Activated T-helper 17 cell treated with anti-CD3 and anti-CD28 coated beads, Interleukin-2, amount 50 U/mL, for 72 hours (primary cell): ENCODE results near the gene ARPP21. TPM values are rescaled to one million over a fixed set of nuclear protein-coding genes. Genes with fewer than 3 reads are reported as not detected.

ENCODE experiments used
- ATAC-seq: fragments of 150-1000 bp; cut with Tn5 transposase; replicated peaks from 2 replicates; pipeline ENCODE4 v1.10.0; 2021; ENCODE audit warnings: mild to moderate bottlenecking, moderate library complexity
- H3K27ac Mint-ChIP-seq: one replicate; pipeline ENCODE4 v1.8.0; 2022; ENCODE audit warnings: mixed read lengths
- H3K27me3 Mint-ChIP-seq: one replicate; pipeline ENCODE4 v1.8.0; 2022; ENCODE audit warnings: mixed read lengths
- H3K36me3 Mint-ChIP-seq: one replicate; pipeline ENCODE4 v1.8.0; 2022; ENCODE audit warnings: low read depth, mild to moderate bottlenecking, mixed read lengths
- H3K4me1 Mint-ChIP-seq: one replicate; pipeline ENCODE4 v1.8.0; 2022; ENCODE audit warnings: mixed read lengths
- H3K4me3 Mint-ChIP-seq: one replicate; pipeline ENCODE4 v1.8.0; 2022; ENCODE audit warnings: mild to moderate bottlenecking, mixed read lengths
- H3K9me3 Mint-ChIP-seq: one replicate; pipeline ENCODE4 v1.8.0; 2022; ENCODE audit warnings: mixed read lengths
- total RNA-seq, 2 donors: library from RNA; stranded (reverse); gene quantifications; one replicate each; pipeline ENCODE4 v1.2.3, GENCODE V29; 2022

Gene ARPP21
- total RNA-seq, 2 donors from 2014 or later: not detected

DNA sequence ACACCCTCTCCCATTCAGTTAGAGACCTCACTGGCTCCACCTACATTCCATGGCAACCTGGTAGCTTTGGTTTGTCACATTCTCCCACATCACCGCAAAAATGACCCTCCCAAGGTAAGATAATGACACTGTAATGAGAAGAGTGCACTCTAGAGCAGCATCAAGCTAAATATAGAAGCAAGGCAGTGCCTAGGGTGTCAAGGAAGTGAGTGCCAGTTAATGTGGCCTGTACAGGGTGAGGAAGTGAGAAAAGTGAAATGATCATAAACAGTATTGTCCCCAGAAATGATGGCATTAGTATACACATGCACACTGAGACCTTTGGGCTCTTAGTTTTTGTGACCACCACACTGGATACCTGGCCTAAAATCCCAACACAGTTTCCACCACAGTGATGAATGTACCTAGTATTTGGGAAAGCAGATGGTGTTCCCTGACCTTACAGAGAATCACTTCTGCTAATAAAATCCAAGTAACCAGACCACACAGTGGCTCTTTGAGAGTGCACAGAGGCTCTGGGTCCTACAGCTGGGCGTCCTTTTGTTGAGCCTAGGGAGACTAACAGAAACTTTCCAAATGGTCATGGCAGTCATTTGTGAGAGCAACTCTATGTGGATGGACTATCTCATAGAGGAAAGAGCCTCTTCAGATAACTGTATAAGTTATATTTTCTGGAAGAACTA, 106.6 kb downstream of the ARPP21 start:
- Mint-ChIP-seq H3K27me3 (no peaks in the 10 kb centered on the region), H3K27ac (no peak overlapping the region), H3K9me3 (no peaks in the 10 kb centered on the region), H3K4me1 (no peaks in the 10 kb centered on the region), H3K36me3 (no peaks in the 10 kb centered on the region), H3K4me3 (no peak overlapping the region)
- ATAC-seq: no peak

DNA sequence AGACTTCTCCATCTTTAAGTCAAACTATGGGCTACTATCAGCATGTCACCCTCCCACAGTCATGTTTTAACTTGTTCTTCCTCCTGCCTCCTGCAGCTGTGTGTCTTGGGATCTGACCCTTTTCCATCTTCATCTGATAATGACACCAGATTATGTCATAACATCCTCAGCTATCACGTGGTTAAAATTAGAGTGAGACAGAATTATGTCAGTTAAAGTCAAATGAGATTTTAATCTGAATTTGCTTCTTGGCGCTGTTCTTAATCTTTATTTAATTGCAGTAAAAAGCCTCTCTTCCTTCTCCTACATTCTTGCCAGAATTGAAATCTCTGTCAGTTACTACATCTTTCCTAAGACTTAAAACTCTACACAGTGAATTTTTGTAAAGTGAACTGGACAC, 107.2 kb downstream of the ARPP21 start:
- no peak for ATAC-seq
- no peak overlapping the region for H3K4me3 Mint-ChIP-seq
- no peaks in the 10 kb centered on the region for H3K36me3 Mint-ChIP-seq
- H3K4me1 Mint-ChIP-seq: no peaks in the 10 kb centered on the region
- H3K27ac Mint-ChIP-seq: no peak overlapping the region
- no peaks in the 10 kb centered on the region for H3K27me3 Mint-ChIP-seq
- H3K9me3 Mint-ChIP-seq: no peaks in the 10 kb centered on the region

DNA sequence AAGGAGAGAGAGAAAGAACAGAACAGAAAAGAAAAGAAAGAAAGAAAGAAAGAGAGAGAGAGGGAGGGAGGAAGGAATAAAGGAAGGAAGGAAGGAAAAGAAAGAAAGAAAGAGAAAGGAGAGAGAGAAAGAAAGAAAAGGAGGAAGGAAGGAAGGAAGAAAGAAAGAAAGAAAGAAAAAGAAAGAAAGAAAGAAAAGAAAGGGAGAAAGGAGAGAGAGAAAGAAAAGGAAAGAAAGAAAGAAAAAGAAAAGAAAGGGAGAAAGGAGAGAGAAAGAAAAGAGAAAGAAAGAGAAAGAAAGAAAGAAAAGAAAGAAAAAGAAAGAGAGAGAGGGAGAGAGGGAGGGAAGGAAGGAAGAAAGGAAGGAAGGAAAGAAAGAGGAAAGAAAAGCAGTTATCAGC, 108.8 kb downstream of the ARPP21 start:
- Mint-ChIP-seq H3K4me3 (no peak overlapping the region), H3K36me3 (no peaks in the 10 kb centered on the region), H3K27ac (no peak overlapping the region), H3K4me1 (no peaks in the 10 kb centered on the region), H3K9me3 (no peaks in the 10 kb centered on the region), H3K27me3 (no peaks in the 10 kb centered on the region)
- ATAC-seq: no peak

DNA sequence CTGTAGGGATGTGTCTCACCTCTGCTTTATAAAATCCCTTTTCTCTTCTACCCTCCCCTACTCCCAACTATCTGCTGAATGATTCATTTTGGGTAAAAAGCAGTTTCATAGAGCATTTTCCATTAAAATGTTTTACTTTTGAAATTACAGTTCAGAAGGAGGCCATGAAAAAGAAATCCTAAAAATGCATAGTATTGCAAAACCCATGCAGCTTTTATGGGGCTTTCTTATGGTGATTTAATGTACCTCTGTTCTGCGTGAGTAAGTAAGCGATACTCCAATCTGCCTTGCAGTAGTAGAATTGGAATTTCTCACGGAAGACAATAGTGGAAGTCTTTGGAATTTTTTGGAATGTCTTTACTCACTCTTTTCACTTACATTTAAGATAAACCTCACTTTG, 111.9 kb downstream of the ARPP21 start:
- Mint-ChIP-seq H3K36me3 (no peaks in the 10 kb centered on the region), H3K27me3 (no peaks in the 10 kb centered on the region), H3K4me1 (no peaks in the 10 kb centered on the region), H3K4me3 (no peak overlapping the region), H3K9me3 (no peaks in the 10 kb centered on the region), H3K27ac (no peak overlapping the region)
- no peak for ATAC-seq

- H3K27me3 Mint-ChIP-seq: no peaks in the 10 kb centered on the region
- no peak for ATAC-seq
- H3K27ac Mint-ChIP-seq: no peak overlapping the region
- no peaks in the 10 kb centered on the region for H3K36me3 Mint-ChIP-seq
- H3K4me1 Mint-ChIP-seq: no peaks in the 10 kb centered on the region
- no peaks in the 10 kb centered on the region for H3K9me3 Mint-ChIP-seq
- no peak overlapping the region for H3K4me3 Mint-ChIP-seq
Observed at GRCh38 chr3:35757991-35758757, 118.8 kb downstream of the ARPP21 start.

GRCh38 chr3:35760146-35760545, 120.8 kb downstream of the ARPP21 start:
- no peak overlapping the region for H3K4me3 Mint-ChIP-seq
- no peaks in the 10 kb centered on the region for H3K4me1 Mint-ChIP-seq
- no peak for ATAC-seq
- H3K27ac Mint-ChIP-seq: no peak overlapping the region
- H3K36me3 Mint-ChIP-seq: no peaks in the 10 kb centered on the region
- H3K27me3 Mint-ChIP-seq: no peaks in the 10 kb centered on the region
- no peaks in the 10 kb centered on the region for H3K9me3 Mint-ChIP-seq

DNA sequence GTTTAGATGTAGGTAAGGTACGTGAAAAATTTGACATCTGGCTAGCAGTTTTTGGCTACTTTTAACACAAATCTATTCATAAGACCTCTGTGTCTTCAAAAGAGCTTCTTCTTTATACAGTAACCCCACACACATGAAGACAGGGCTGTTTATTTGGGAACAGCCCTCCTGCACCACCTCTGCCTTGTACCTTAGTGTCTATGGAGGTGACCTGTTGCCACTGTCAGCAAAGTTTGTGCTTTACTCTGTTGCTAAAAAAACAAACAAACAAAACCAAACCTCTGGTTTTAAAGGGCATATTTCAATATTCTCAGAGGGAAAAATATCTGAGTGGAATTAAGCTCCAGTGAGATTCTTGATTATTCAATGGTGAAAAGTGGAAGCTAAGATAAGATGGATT, 122.0 kb downstream of the ARPP21 start:
- no peaks in the 10 kb centered on the region for H3K36me3 Mint-ChIP-seq
- ATAC-seq: no peak
- H3K4me1 Mint-ChIP-seq: no peaks in the 10 kb centered on the region
- H3K9me3 Mint-ChIP-seq: no peaks in the 10 kb centered on the region
- H3K27ac Mint-ChIP-seq: no peak overlapping the region
- H3K27me3 Mint-ChIP-seq: no peaks in the 10 kb centered on the region
- H3K4me3 Mint-ChIP-seq: no peak overlapping the region

DNA sequence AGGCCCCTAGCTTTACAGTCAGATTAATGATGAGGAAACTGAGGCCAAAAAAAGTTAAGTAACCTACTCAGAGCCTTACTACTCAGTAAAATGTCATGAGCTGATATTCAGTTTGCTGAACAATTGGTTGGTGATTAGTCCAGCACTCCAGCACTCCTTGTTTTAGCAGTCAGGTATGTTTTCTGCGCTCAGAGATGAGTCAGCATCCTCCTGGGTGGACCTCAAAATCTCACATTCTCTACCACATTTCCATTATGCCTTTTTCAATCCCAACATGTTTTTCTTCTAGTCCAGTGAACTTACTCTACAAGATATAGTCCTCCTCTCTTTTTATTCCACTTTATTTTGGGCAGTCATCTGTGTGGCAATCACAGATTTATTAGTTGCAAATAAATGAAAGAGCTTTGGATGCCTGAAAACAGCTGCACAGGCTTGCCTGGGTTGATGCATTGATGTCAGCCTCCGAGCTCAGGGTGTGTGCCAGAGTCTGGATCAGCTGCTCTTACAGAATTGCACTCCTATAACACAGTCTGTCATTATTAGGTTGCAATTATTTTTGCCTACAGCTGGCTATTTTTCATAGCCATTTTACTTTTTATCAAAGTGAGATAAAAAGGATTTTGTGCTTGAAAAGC, 133.2 kb downstream of the ARPP21 start:
- no peak overlapping the region for H3K4me3 Mint-ChIP-seq
- ATAC-seq: no peak
- no peaks in the 10 kb centered on the region for H3K9me3 Mint-ChIP-seq
- no peaks in the 10 kb centered on the region for H3K27me3 Mint-ChIP-seq
- H3K4me1 Mint-ChIP-seq: no peaks in the 10 kb centered on the region
- no peaks in the 10 kb centered on the region for H3K36me3 Mint-ChIP-seq
- H3K27ac Mint-ChIP-seq: no peak overlapping the region

GRCh38 chr3:35773417-35773816, 134.1 kb downstream of the ARPP21 start:
- no peak overlapping the region for H3K27ac Mint-ChIP-seq
- no peaks in the 10 kb centered on the region for H3K27me3 Mint-ChIP-seq
- H3K9me3 Mint-ChIP-seq: no peaks in the 10 kb centered on the region
- no peaks in the 10 kb centered on the region for H3K4me1 Mint-ChIP-seq
- no peak for ATAC-seq
- no peaks in the 10 kb centered on the region for H3K36me3 Mint-ChIP-seq
- no peak overlapping the region for H3K4me3 Mint-ChIP-seq

- no peaks in the 10 kb centered on the region for H3K4me1 Mint-ChIP-seq
- H3K27ac Mint-ChIP-seq: no peak overlapping the region
- no peak for ATAC-seq
- no peaks in the 10 kb centered on the region for H3K9me3 Mint-ChIP-seq
- no peaks in the 10 kb centered on the region for H3K27me3 Mint-ChIP-seq
- H3K4me3 Mint-ChIP-seq: no peak overlapping the region
- no peaks in the 10 kb centered on the region for H3K36me3 Mint-ChIP-seq
Observed at GRCh38 chr3:35776346-35776745, 137.0 kb downstream of the ARPP21 start.

- Mint-ChIP-seq H3K27ac (no peak overlapping the region), H3K9me3 (no peaks in the 10 kb centered on the region), H3K36me3 (no peaks in the 10 kb centered on the region), H3K27me3 (no peaks in the 10 kb centered on the region), H3K4me1 (no peaks in the 10 kb centered on the region), H3K4me3 (no peak overlapping the region)
- no peak for ATAC-seq
Observed at GRCh38 chr3:35777065-35777464, 137.7 kb downstream of the ARPP21 start.

DNA sequence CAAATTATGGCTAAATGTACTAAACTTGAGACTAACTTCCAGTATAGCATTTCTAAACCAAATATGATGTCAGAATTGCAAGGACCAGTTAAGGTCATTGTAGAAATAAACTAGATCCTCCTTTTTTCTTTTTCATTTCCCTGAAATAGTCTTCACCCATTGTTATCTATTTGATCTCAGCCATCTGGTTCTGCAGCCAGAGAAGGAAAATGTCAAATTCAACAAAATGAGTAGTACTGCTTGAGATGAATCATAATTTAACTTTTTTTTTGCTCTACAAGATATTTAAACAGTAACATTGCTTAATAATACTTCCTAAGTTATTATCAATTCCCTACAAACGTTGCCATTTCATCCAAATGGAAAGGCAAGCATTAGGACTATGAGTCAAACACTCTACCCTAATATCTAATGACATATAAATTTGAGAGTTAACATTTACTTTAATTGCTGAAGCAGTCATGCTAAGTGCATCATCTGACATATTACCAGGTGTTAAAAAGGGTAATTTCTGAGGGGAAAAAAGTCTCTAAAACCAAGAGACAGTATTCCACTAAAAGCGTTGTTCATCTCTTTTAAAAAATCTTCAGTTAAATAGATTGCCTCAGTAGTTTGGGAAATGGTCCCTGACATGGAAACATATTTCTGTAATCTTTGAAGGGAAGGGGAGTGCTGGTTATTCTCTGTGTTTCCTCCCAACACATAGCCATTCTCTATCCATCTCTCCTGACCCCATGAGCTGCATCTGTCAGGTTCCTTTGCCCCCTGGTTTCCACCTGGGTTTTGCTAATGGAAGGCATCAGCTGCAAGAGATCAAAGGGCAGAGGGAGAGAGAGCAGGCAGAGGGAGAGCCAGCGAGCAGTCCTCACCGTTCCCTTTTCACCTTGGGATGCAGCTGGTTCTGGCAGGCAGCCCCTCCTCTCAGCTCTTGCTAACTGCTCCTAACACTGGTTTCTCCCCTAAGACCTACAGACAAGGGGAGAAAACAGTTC, 138.5 kb downstream of the ARPP21 start:
- no peaks in the 10 kb centered on the region for H3K27me3 Mint-ChIP-seq
- H3K4me3 Mint-ChIP-seq: no peak overlapping the region
- no peak overlapping the region for H3K27ac Mint-ChIP-seq
- H3K4me1 Mint-ChIP-seq: no peaks in the 10 kb centered on the region
- no peaks in the 10 kb centered on the region for H3K9me3 Mint-ChIP-seq
- H3K36me3 Mint-ChIP-seq: no peaks in the 10 kb centered on the region
- ATAC-seq: no peak

- Mint-ChIP-seq H3K27ac (no peak overlapping the region), H3K9me3 (peaks cover 6% of the 10 kb centered on the region), H3K4me1 (no peaks in the 10 kb centered on the region), H3K4me3 (no peak overlapping the region), H3K36me3 (no peaks in the 10 kb centered on the region), H3K27me3 (no peaks in the 10 kb centered on the region)
- ATAC-seq: no peak
Observed at GRCh38 chr3:35779611-35780010, 140.3 kb downstream of the ARPP21 start.

GRCh38 chr3:35780800-35781199, 141.5 kb downstream of the ARPP21 start:
- peaks cover 10% of the 10 kb centered on the region for H3K9me3 Mint-ChIP-seq
- no peaks in the 10 kb centered on the region for H3K4me1 Mint-ChIP-seq
- no peak for ATAC-seq

More at GRCh38 chr3:35780800-35781199, 141.5 kb downstream of the ARPP21 start:
- Mint-ChIP-seq H3K4me3 (no peak overlapping the region), H3K27me3 (peaks cover 3% of the 10 kb centered on the region), H3K27ac (no peak overlapping the region), H3K36me3 (no peaks in the 10 kb centered on the region)
